HG03571 (cell line): ENCODE measurements around the gene UPF1.

Experiments
- ATAC-seq: cut with Tn5 transposase; IDR thresholded peaks from one replicate; pipeline ENCODE4 v1.9.1; 2021; ENCODE audit not compliant: unreplicated experiment

Gene UPF1

GRCh38 chr19:18831524-18832305 lies at the start of gene UPF1:
UPF1 (plus strand) TSS chr19:18831959; CDS start chr19:18832210, 251 bp downstream.
- ATAC-seq, result peak; percentile 52

- no peak for ATAC-seq
These were observed 49.1 kb upstream of the UPF1 start for GRCh38 chr19:18782559-18783225.

DNA sequence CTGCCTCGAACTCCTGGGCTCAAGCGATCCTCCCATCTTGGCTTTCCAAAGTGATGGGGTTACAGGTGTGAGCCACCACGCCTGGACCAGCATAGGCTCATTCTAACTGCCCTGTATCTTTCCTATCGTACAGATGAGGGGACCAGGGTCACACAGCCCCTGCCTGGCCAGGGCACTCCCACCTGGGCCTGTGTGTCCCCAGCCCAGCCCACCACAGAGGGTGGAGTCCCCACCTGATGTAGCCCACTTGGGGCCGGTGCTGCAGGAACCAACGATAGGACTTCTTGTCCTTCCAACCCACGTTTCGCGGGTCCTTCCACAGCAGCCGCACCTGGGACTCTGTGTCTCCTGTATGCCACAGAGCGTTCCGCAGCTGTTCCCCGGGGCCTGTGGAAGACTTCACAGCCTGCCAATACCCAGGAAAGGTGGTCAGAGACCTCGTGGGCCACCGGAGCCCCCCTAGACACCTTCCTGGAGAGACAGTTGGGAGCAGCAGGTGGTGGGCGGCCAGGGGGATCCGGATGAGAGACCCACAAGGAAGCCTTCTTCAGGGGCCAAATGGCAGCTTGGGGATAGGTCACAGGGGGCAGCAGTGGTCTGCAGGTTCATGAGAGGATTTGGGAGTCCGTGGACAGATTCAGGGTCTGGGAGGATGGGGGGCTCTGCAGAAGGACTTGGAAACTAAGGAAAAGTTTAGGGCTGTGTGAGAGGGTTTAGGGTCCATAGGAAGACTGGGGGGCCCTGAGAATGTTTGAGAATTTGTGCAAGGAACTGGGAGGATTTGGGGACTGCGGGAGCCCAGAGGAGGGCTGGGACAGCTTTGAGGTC lies 47.6 kb upstream of the UPF1 start:
- no peak for ATAC-seq

DNA sequence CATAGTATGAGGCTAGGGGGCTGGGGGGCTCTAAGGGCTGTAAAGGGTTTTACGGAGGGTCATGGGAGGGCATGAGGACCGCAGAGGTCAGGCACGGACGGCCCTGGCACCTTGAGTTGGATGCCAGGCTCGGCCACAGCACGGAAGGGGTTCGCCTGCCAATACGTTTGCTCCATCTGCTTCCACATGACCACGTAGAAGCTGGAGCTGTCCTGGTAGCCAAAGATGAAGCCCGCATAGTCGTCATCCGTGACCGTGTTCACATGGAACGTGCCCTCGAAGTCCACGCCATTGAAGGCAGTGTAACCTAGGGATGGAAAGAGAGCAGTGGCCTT lies 47.0 kb upstream of the UPF1 start:
- no peak for ATAC-seq

- ATAC-seq, result no peak
These were observed 46.3 kb upstream of the UPF1 start for GRCh38 chr19:18785179-18786124.

- no peak for ATAC-seq
These were observed 43.0 kb upstream of the UPF1 start for GRCh38 chr19:18788529-18789421.

GRCh38 chr19:18789422-18789869 lies 42.3 kb upstream of the UPF1 start:
- ATAC-seq, result no peak

GRCh38 chr19:18789883-18790565 lies 41.7 kb upstream of the UPF1 start:
- no peak for ATAC-seq

- no peak for ATAC-seq
These were observed 41.0 kb upstream of the UPF1 start, which contains the start of gene COMP for GRCh38 chr19:18790566-18791314. COMP (minus strand) TSS chr19:18791305; CDS start chr19:18791269, 36 bp downstream.

DNA sequence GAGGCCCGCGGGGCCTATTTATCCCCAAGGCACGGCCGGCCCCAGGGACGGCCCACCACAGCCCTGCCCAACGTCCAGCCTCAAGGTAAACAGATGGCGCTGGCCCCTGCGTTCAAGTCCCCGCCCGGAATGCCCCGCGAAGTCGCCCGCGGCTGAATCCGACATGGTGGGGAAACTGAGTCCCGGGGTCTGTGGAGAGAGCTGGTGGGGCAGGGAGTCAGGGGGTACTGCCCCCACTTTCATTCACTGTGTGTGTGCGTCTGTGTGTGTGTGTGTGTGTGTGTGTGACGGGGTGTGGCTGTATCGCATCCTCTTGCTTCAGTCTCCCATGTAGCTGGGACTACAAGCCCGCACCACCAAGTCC lies 40.5 kb upstream of the UPF1 start:
- no peak for ATAC-seq

- no peak for ATAC-seq
These were observed 39.1 kb upstream of the UPF1 start for GRCh38 chr19:18792661-18793060.

DNA sequence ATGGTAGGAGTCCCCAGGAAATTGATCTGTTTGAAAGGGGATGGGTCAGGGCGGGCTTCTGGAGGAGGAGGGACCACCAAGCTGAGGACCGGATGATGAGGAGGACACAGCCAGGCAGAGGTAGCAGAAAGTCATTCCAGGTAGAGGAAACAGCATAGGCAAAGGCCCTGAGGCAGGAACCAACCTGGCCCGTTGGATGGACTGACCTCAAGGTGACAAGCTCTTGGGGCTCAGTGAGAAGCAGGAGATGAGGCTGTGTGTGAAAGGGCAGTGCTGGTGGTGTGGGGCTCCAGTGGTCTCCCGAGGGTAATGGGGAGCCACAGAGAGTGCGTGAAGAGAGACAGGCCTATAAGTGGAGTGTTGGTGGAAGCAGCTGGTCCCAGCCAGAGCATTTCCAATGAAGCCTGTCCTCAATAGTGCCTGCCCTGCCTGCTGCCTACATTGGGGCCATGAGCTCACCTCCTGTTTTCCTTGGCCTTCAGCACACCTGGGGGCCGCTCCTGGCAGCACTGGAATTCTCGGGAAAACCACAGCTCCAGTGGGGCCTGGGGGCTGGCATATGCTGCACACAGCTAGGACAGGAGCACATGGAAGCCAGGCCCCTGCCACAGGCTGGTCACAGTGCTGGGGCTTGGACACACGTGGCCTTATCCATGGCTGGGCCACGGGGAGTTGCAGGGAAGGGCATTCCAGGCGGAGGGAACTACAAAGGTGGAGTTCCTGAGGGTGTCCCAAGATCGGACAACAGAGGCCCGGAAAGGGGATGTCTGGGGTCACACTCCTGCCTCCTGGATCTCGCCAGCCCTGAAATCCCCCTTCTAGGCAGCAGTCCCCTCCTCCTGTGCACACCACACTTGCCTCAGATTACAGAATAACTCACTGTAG lies 38.4 kb upstream of the UPF1 start:
- ATAC-seq, result no peak

GRCh38 chr19:18794029-18794313 lies 37.8 kb upstream of the UPF1 start:
- no peak for ATAC-seq

GRCh38 chr19:18794692-18795091 lies 37.1 kb upstream of the UPF1 start:
- no peak for ATAC-seq

DNA sequence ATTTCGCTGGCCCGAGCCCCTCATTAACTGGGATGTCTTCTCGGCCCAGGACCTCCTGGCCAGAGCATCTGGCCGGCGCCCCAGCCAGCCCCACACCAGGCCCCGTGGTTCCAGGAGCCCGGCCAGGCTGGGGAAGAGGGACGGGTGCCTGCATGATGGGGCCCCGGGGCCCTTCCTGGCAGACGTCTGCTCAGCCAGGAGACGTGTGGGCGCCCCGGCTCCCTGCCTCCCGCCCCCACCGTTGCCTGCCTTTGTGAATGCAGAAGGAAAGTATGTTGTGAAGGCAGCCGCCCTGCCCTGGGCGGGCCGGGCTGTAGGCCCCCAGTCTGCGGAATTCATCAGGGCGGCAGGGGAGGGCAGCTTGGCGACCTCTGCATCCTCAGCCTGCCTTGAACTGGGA lies 36.2 kb upstream of the UPF1 start:
- no peak for ATAC-seq

DNA sequence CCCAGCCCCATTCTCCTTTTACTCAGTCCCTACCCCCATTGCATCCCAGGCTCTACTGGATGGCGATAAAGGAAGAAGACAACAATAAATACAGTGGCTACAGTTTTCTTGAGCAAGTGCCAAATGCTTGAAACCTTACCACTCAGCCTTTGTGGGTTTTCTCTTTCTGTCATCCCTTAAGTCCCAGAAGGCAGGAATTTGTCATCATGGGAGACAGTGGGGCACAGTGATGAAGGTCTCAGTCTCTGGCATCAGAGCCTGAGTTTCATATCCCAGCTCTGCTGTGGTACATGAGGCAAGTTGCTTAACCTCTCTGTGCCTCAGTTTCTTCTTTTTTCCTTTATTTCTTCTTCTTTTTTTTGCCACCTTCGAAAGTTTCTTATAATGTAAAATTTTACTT lies 35.5 kb upstream of the UPF1 start:
- no peak for ATAC-seq
